GM19455 (cell line): ENCODE measurements around the gene NDUFA8.

Experiments
- ATAC-seq: cut with Tn5 transposase; IDR thresholded peaks from one replicate; pipeline ENCODE4 v1.9.1; 2021; ENCODE audit not compliant: unreplicated experiment

Gene NDUFA8

DNA sequence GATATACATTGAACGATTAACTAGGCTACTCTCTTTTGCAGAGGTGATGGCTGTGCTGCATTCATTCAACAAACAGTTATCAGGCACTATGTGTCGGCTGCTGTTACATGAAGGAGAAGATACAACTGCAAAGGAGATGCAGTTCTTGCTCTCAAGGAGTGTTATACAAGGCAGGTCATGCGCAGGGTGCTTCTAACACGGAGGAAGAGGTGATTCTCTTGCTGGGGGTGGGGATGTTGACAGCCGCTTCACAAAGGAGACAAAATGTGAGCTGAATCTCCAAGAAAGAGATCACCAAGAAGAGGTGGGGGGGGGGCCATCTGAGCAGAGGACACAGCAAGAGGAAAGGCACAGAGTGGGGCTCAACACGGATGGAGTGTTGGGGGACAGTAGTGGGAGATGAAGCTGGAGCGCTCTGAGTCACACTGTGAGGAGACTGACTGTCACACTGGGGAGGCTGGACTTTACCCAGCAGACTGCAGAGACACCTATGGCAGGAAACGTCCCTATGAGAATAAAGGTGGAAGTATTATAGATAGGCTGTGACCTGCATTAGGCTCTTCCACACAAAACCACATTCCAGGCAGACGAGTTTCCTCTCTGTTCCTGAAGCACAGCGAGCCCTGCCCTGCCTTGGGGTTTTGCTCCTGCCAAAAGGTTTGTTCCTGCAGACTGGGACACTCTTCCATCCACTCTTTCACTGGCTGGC lies 20.9 kb downstream of the NDUFA8 start:
- ATAC-seq = no peak

DNA sequence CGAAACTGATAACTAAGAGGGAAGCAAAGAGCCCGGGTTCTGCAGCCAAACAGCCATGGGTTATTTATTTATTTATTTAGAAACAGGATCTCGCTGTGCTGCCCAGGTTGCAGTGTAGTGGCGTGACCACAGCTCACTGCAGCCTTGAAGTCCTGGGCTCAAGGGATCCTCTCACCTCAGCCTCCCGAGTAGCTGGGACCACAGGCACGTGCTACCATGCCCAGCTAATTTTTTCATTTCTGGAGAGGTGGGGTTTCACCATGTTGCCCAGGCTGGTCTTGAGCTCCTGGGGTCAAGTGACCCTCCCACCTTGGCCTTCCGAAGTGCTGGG lies 24.1 kb downstream of the NDUFA8 start:
- ATAC-seq = no peak

DNA sequence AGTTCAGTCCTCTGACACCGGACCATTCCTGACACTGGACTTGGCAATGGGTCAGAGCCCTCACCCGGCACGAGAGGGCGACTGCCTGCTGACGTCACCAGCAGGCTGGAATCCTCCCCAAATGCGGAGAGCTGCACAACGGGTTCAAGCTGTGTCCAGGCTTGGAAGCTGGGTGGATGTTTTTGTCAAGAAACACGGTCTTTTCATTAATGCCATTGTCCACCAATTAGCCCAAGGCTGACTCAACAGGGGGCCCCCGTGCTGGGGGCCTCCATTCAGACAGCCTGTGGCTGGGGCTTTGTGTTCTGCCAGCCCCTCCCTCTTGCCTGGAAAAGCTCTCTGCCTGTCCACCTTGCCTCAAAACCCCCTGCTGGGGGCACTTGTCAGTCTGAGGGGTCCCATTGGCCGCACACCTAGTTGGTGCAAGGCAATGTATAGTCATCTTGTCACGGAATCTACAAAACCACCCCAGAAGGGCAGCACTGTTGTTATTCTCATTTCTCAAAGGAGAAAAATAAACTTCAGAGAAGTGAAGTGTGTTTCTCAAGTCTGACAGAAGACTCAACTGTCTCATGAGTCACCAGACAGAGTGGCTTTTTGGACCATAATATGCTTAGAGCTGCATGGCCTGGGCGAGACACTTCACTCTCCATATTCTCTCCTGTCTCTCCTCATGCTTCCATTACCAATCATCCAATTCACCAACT lies 24.6 kb downstream of the NDUFA8 start:
- ATAC-seq = no peak

DNA sequence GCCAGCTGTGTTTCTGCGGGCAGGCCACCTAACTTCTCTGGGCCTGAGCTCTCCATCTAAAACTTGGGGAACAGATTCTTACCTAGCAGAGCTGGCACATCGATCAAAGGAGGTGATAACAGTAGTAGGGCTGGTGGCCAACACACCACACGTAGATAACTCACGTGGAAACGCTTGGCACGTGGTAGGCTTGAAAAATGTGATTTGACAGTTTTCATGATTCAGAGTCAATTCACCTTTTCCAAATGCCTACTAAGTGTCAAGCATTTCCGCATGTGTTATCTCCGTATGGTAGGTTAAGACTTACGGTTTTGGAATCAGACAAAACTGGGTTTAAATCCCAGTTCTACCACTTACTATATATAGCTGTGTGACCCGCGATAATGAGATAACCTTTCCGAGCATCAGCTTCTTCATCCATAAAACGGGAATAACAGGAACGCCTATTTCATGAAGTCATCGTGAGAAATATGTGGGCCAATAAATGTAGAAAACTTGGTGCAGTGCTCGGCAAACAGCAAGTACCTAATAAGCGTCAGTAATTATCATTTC lies 25.5 kb downstream of the NDUFA8 start:
- no peak for ATAC-seq

DNA sequence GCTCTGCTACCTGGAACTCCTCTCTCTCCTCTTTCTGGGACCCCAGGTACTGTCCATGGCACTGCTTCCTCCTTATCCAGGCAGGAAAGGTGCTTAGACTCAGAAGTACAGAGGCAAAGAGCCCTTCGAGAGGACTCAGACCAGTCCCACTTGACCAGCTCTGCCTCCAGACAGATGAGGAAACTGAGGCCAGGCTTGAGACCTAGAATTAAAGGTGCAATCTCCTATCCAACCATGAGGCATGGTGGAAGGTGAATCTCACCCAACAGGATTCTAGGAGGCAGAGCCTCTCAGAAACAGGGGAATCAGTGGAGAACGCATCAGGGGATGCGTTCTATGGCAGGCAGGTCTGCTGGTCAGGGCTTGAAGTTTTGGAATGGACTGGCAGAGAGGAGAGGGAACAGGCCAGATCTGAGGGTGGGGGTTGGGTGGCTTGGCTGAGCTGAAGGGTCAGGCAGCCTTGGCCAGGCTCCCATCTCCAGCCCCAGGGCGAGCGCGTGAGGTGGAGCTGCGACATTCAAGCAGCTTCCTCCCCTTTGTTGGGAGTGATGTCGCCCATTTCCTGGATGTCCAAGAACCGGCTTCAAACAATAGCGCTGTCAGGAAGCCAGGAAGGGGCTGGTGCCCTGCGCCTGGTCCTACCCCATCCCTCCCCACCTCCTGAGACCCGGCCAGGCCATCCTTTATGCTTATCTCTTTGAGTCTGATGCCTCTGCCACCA lies 26.2 kb downstream of the NDUFA8 start:
- no peak for ATAC-seq

DNA sequence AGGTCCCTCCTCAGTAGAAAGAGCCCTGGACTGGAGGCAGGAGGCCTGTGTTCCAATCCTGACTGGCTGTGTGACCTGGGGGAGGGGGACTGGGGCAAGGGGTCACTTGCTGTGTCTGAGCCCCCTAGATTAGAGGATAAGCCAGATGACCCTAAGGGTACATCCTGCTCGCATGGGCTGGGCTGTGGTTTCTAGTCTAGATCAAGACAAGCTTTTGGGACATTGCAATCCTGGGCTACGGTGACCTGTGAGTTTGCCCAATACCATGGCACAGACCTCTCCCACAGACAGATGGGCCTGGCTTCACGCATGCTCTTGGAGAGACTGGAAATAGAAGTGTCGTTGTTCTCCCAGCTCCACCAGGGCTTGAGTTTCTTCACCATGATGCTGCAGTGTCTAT lies 27.0 kb downstream of the NDUFA8 start:
- no peak for ATAC-seq

DNA sequence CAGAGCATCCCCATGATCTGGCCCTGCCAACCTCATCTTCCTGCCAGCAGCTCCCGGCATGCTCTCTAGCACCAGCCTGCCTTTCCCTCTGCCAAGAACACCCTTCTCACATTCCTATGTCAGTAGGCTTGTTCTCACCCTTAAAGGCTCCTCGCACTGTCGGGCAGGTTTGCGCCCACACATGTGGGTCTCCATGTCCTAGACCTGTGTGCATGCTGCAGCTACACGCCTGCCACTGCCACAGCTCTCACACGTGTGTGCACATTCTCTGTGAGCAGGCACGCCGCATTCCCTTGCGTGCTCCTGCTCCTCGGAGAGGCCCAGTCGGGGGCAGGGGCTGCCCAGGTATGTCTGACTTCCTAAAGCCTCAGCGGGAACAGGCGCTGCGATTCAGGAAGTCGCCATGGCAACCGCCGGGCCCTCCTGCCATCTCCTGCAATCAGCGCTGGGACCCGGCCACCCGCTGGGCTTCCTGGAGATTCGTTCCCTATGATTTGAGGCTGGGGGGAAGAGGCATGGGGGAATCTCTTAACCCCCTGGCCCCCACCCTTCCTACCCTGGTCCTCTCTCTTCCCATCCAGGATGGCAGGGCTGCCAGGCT lies 28.1 kb downstream of the NDUFA8 start:
- no peak for ATAC-seq

DNA sequence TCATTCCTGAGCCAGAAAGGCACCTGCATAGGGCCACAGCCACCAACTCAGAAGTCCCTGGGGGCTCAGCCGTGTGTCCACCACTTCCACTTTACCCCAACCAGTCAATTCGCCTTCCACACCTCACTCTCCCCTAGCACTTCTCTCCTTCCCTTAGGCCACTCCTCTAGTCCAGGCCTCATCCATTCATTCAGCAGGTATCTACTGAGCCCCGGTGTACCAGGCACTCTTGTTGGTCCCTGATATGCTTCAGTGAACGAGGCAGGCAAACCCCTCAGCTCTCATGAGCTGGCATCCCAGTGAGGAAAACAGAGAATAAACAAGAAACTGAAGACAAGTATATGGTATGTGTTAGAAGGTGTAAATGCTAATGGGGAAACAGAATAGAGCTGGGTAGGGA lies 28.7 kb downstream of the NDUFA8 start:
- ATAC-seq = no peak

DNA sequence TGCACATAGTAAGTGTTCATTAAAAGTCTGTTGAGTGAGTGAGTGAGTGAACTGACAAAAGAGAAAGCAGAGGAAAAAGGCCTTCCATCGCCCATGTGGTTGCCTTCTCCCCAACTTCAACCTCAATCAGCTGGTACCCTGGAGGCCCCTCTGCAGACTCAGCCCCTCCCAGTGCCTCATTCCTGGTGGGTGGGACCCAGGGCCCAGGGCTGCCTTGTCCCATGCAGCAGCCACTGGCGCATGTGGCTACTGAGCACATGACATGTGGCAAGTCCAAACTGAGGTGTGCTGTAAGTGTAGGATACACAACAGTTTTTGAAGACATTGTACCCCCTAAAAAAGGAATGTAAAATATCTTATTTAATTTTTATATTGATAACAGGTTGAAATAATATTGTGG lies 29.6 kb downstream of the NDUFA8 start:
- ATAC-seq = no peak

DNA sequence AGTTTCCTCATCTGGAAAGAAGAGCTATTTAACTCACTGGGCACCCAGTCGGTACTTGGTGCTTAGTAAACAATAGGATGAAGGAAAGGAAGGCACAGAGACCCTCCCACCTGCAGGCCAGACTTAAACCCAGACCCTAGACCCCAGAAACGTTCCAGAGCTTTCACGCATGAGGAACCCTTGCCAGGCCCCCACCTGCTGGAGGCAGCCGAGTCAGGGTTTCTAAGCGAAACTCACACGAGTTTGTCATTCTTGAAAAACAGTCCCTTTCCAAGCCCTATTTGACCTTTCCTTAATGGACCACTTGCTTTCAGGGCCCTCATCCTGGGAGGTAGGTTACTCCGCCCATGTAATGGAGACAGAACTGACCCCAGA lies 30.6 kb downstream of the NDUFA8 start:
- no peak for ATAC-seq

DNA sequence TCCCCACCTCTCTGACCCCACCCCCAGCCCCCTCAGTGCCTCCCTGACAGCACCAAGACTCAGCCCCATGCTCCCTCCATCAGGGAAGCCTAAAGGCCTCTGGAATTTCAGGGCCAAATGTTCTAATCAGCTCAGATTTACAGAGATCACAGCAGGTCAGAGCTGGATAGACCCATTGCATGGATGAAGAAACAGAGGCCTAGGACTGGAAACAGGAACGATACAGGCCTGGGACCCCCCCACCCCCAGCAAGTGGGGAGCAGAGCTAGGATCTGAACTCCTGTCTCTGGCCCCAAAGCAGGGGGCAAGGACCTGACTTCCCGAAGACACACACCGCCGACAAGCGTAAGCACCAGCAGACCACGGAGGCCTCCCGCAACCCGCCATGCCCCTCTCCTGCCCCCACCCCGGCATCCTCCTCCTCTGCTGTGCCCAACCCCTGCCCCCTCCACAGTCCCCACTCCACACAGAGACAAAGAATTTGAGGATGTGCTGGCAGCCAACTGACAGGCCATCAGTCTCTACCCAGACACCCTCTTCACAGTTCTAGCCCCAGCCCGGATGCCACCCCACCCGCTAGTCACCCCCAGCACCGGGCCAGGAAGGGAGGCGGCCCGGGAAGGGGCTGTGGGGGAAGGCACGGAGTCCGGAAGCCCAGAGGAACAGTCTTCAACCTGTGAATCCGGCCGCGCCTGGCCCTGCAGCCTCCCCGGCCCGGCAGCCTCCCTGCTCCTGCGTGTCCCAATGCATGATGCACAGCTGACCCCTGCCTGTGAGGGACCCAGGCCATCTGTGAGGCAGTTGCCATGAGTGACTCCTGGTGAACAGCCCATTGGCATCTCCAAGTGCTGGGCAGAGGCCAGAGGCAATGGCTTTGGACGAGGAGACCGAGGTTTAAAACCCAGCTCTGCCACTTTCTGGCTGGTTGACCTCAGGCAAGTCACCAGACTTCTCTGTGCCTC lies 31.3 kb downstream of the NDUFA8 start:
- ATAC-seq = no peak

DNA sequence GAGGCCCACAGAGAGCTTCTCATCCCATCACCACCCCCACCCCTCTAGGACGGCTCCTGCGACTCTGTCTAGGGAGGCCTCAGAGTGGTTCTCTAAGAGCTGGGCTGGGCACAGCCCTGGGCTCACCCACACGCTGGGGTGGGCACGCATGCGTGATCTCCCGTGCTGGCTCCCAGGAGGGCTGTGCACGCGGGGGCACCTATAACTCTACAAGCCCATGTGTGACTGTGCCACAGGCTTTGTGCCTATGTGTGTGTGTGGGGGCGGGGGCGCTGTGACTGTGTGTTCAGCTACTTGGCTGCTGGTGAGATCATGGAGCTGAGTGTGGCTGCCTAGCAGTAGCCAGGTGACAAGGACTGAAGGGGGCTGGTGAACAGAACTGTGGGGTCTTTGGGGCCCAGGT lies 32.2 kb downstream of the NDUFA8 start:
- no peak for ATAC-seq

DNA sequence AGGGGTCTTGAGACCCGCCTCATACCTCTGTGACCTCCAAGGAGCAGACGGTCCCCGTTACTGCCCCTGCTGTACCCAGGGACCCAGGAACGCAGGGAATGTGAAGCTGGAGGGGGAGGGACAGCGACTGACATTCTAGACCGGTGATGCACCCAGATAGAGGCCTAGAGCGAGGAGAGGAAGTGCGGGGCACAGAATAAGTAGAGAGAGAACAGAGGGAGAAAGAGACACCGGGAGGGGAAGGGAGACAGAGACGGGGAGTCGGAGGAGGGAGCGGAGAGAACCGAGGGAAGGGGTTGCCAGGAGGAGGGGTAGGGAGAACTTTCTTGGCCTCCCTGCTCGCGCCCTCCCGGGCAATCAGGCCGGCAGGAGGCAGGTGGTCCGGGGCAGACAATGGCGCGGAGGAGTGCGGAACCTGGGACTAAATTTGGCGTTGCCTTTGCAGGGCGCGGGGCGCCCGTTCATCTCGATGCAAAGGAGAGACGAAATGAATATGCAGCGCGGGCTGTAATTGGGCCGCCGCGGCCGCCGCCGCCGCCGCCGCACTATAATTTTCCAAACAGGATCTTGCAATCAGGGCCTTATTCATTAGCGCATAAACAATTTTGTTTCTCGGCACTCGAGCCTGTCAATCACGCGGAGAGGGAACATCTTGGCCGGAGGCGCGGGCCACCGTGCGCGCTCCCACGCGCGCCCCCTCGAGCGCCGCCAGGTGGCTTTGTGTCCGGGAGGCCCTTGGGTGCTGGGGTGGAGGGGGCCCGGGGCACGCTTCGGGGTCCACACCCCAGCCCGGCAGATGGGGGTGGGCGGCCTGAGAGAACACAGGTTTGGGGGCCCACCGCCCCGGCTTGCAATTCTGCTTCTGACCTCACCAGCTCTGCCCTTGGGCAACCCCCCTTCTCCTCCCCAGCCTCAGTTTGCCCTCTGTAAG lies 33.0 kb downstream of the NDUFA8 start:
- no peak for ATAC-seq

DNA sequence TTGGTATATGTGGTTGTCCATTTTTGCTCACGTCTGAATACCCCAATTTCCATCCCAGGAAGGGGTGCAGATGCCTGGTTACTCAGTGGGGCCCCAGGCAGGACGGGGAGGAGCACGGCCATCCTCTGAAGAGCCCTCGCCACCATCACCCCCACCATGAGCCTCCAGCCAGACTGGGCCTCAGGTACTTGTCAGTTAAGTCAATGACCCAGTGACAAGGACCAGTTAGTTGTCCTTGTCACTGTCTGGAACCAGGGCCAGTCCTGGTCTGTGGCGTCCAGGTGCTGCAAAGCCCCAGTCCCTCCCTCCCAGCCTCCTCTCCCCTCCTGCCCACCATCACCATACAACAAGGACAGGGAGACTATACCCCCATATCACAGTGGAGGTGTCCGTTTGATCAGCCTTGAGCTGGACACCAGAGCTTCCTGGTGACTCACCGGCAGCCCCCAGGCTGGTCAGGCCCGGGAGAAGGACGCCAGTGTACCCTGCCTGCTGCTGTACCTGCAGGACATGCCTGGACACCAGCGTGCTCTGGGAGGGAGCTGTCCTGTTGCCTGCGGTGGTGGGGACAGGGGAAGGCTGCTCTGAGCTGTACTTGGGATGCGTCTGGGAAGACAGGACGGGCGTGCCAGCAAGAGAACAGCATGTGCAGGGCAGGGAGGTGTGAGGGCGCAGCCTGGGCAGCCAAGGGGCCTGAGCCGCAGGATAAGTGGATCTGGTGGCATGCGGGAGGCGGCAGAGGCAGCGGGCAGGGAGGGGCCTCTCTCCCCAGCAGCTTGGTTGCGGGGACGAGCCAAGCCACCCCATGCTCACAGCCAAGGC lies 33.9 kb downstream of the NDUFA8 start:
- no peak for ATAC-seq

DNA sequence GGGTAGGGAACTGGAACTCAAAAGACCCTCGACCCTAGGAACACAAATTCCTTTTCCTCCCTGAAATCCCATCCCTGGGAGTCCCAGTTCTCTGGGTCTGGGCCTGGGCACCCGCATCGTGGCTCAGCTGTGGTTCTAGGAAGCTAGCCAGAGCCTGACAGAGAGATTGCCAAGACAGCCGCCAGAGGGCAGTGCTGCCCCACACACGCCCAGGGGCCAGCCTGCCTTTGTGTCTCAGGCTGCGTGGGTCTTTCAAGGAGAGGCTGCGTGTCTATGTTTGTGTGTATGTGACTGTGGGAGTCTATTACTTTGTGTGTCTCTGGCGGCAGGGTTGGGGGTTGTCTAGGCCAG lies 34.4 kb downstream of the NDUFA8 start:
- ATAC-seq = no peak

DNA sequence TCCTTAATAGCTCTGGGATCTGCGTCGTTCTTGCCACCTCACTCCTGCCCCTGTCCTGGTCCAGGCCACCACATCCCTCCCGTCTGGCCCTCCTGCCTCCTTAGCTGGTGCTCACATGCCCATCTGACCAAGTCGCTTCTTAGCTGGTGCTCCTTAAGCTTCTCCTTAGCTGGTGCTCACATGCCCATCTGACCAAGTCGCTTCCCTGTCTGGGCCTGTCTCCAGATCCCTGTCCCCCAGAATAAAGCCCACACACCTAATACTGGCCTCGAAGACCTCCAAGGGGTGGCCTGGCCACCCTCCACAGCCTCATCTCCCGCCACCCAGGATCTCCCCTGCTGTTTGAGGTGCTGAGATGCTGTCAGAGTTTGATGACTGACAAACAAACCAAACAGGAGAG lies 35.1 kb downstream of the NDUFA8 start:
- ATAC-seq = no peak

DNA sequence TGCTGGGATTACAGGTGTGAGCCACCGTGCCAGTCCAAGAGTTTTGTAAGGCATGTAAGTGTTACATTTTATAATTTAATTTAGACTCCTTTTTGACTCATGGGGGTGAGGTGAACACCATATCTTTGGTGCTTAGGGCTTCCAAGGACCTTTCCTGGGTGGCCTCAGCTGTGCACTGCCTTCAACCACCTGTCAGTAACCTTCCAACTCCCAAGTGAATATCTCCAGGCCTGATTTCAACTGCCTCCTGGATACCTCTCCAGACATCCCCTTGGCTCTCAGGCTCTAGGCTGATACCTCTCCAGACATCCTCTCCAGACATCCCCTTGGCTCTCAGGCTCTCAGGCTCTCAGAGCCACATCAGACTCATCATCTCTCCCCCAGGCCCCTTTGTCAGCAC lies 35.5 kb downstream of the NDUFA8 start:
- ATAC-seq = no peak

DNA sequence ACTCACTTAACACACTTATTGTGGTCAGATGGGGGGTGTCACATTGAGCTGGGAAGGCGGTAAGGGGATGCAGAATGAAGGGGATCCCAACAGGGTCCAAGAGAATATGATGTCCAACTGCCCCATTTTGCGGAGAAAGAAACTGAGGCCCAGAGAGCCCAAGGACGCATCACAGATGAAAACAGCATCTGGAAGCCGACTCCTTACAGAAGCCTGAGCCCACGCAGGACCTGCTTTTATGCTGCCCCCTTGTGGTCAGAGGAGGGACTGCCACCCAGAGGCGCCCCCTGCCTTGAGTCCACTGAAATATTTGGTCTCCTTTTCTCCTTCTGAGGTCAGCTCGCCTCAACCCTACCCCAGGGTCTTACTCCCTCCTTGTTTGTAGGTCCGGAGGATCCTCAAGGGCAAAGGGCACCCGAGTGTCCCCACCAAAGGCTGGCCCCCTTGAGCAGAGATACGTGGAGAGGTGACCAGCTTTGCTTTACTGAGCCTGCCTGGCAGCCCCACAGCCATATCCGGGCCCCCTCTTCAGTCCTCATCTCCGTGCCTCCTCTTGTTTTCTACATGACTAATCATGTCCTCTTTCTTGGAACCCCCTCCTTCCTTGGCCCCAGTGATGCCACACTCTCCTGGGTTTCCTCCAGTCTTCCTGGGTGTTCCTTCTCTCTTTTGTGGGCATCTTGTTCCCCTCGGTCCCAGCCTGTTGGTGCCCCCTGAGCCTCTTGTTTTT lies 36.5 kb downstream of the NDUFA8 start:
- ATAC-seq = no peak
